GM19455 (cell line): ENCODE data around the gene HIRA.

Experiments
- ATAC-seq: cut with Tn5 transposase; IDR thresholded peaks from one replicate; pipeline ENCODE4 v1.9.1; 2021; ENCODE audit not compliant: unreplicated experiment

HIRA gene

GRCh38 chr22:19410941-19411689 lies 20.4 kb downstream of the HIRA start:
- ATAC-seq, result no peak

DNA sequence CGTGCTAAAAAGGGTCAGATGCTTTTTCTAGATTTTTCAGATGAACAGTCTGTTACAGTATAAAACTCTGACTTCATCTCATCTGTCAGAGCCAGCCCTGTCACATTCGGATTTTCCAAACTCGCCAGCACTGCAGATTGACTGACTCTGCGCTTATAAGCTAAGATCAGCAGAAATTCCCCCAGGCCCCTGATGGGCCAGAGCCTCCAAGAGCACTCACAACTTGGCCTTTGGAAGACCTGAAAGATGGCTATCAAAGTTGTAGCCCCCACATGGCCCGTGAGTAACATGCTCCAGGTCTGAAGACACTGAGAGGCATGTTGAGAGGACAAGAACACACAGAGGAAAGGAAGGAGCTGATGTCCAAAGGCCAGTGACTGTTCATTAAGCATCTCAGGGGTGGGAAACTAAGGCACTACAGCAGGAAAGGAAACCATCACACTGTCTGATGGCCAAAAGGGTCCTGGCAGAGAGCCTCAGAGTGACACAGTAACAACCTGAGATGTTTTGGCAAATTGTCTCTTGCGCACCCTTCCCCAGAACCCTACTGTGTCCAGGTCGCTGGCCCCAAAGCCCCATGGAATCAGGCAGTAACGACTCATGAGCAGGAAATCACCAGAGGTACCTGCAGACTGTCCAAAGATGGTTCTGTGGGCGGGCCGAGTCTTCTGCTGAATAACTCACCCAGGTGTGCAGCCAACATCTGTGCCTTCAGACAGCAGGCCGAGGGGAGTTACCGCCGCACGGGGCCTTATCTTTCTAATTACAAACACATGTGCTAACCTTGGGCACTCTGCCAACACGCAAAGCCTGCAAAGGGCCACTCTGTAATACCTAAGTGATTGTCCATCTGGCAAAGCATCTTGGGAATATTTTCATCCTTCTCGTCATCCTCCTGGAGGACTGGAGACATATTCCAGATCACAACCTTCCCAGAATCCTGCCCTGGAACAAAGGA lies 23.6 kb downstream of the HIRA start:
- no peak for ATAC-seq

DNA sequence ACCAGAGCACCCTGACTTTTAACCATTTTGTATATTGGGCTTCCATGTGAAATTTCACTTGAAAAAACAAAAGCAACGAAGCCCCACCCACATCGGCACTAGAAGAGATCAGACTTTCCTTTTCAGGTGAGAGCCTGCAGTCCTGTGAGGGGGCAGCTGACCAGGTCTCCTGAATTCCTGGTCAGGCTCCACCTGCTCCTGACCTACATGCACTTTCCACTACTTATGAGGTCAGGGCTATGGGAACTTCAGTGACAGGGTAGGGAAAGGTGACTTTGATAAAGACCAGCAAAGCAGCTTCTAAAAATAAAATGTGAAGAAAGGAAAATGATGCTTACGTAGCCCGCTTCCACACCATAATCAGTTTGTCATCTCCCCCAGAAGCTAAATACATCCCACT lies 24.7 kb downstream of the HIRA start:
- ATAC-seq, result no peak

DNA sequence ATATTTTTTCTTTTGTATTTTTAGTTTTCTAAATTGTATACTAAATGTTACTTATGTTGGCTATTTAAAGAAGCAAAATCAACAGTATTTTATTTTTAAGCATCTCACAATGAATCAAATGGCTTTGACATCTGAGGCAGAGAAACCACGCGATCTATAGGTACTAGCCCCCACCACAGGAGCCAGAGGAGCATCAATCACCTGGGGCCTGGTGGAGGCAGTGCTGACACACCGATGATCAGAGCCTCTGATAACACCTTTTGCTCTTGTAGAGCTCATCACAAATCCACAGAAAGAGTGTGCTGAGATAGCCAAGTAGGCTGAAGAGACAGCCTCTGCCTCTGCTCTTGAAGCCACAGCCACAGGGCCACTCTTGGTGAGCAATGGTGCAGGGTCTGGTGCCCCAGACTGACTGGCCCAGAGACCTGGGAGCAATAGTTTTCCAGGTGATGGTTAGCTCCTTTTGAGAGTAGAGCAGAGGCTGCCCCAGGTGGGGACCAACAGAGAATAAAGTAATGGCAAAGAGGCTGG lies 25.2 kb downstream of the HIRA start:
- ATAC-seq, result no peak

DNA sequence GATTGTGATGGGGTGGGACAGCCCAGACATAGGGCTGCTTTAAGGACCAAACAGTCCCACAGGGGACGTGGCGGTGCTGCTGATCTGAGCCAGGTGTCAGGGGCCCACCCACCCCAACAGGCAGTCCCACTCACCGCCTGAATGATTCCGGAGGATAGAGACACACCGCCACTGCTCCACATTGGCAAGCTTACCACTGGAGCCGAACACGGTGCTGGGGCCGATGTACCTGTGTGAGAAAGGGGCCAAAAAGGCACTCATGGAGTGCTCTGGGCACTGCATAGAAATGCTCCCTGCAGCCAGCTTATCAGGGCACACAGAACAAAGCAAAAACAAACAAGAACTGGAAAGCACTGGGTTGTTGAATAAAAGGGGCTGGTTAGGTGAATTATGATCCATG lies 25.9 kb downstream of the HIRA start:
- ATAC-seq, result no peak

DNA sequence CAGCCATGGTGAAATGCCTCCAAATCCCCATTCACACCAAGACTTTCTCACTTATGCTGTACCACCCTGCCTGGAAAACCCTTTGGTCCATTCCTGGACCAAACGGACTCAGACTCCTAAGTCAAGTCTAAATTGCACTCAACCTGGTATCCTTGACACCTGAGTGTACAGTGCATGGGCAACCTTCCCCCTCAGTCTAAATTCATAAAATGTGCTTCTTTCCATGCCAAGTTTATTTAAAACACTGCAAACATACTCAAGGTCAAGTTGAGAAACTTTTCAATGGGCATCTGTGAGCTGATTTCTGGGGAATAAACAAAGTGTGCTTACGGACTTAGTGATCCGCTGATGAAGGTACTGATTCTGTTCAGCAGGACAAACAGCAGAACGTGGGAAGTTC lies 26.4 kb downstream of the HIRA start:
- no peak for ATAC-seq

DNA sequence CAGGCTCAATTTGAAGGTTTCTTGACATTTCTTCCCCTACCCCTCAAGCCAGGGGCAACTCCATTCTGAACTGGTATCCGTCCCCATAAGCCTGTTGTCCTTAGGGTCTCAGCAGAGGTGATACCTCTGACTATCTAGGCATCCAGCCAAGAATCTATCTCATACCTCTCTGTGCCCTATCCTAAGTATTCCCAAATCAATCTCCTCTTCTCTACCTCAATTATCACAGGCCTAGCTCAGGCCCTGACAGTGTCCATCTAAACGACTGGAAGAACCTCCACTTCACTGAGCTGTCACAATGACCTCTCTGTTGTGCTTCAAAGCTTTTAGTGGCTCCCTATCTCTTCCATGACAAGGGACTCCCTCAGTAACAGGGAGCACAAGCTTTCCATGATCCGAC lies 26.9 kb downstream of the HIRA start:
- ATAC-seq, result no peak

DNA sequence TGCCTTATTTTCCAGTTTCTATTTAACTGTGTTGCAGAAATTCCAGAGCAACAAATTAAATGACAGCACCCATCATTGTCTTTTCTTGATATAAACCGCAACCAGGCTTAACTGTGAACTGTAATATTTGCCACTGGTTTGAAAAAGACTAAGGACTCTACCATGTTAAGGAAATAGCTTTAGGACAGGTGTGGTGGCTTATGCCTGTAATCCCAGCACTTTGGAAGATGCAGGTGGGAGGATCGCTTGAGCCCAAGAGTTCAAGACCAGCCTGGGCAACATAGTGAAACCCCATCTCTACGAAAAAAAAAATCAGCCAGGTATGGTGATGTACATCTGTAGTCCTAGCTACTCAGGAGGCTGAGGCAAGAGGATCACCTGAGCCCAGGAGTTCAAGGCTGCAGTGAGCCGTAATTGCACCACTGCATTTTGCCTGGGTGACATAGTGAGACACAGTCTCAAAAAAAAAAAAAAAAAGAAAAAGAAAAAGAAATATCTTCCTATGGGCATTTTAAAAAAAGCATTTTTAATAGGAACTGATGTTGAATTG lies 28.8 kb downstream of the HIRA start:
- no peak for ATAC-seq

DNA sequence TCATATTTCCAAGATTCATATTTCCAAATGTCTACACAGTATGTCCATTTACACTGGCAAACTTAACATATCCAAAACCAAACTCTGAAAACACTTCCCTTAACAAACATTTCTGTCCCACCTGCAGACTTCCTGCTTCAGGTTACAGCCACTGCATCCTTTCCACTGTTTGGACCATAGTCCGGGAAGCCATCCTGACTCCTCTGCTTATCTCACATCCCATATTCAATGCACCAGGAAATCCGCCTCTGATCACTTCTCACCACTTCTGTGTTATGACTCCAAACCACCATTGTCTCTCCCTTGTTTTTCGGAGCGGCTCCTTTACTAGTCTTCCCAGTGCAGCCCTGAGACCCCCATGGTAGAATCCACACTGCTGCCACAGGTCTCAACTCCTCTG lies 30.1 kb downstream of the HIRA start:
- no peak for ATAC-seq

DNA sequence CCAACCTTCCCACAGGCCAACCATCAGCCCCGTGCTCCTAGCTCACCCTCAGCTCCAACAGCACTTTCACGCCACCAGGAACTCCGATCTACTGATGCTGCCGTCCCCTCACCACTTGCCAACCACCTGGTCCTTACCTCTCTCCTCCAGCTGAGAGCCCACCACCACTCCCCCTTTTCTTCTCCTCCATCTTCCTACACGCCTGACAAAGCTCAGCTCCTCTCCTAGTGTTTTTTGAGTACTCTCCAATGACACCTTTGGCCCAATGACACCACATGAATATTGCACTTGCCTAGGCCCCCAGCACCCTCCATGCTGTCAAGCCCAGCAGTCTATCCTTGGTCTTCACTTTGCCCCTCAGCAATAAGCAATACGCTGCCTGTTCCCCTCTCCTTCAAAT lies 30.7 kb downstream of the HIRA start:
- ATAC-seq, result no peak

DNA sequence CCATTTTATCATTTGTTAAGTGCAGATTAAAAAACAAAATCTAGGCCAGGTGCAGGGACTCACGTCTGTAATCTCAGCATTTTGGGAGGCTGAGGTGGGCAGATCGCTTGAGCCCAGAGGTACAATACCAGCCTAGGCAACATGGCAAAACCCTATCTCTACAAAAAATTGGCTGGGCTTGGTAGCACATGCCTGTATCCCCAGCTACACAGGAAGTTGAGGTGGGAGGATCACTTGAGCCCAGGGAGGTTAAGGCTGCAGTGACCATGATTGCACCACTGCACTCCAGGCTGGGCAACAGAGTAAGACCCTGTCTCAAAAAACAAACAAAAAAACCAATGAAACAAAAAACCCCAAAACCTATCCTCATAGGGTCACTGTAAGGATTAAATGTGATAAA lies 32.9 kb downstream of the HIRA start:
- ATAC-seq, result no peak

GRCh38 chr22:19398206-19398605 lies 33.3 kb downstream of the HIRA start:
- ATAC-seq, result no peak

- ATAC-seq, result no peak
These were observed 33.8 kb downstream of the HIRA start for GRCh38 chr22:19397734-19398104.

GRCh38 chr22:19396934-19397733 lies 34.4 kb downstream of the HIRA start:
- ATAC-seq, result no peak

DNA sequence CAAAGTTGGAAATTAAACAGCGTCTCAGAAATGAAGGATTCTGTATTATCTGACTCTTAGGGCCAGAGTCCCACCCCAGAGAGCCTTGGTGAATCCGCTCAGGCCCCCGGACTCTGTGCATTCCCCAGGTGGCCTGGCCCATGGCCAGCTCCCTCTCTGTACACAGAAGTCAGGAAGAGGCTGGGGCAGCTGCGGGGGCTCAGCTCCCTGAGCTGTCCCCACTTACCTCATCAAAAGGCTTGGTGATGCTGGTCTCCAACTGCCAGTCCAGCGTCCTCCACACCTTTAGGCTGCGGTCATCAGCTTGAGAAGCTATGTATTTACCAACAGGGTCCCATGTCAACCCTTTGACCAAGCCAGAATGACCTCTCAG lies 35.0 kb downstream of the HIRA start:
- ATAC-seq, result no peak

DNA sequence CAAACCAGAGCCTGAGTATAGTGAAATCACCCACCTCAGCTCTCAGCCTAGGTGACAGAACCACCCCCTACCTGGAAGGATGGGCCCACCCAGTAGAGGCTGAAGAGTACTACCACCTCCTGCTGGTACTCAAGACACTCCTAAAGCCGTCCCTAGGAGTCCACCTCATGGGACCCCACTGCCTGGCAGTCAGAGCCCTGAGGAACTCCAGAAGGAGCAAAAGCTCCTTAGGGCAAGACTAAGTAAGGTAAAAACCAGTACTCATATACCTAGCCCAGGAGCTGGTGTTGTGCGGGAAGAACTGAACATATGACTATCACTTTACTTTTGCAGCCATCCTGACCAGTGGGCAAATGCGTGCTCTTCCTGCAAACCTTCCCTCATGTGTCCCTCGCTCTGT lies 36.3 kb downstream of the HIRA start:
- ATAC-seq, result no peak

GRCh38 chr22:19394274-19395050 lies 37.1 kb downstream of the HIRA start:
- ATAC-seq, result no peak

DNA sequence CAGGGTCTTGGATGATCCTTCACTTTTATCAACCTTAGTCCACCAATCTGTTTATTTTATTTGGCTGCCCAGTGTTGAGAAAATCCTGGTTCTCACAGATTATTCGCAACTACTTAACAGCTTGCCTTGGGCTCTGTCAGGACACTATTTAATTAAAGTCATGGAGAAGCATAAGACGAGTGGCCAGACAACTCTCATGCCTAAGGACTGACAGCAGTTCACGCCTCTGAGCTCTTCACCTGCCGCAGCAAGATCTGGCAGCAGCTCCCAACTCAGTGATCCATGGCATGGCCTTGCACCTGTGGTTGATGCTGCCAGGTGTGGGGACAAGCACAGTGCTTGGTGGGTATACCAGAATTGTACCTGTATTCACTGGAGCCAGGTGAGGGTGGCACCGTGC lies 37.8 kb downstream of the HIRA start:
- ATAC-seq, result no peak

- ATAC-seq, result no peak
These were observed 44.0 kb downstream of the HIRA start for GRCh38 chr22:19387575-19387974.

DNA sequence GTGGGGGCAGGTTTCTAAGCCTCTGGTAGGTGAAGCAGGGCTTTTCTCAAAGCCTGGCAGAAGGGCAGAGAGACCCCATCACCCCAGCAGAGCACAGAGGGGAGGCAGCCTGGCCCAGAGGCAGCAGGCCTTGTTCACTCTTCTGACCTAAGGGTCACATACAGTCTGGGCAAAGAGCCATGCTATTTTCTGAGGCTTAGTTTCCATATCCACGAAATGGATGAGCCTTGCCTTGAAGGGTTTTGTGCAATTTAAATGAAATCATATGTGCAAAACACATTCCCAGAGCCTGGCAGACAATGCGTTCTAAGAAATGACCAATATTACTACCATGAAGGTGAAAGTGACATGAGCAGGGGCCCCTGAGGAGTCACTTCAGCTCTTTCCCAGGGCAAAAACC lies 44.5 kb downstream of the HIRA start:
- no peak for ATAC-seq
